ENCODE data around the gene ASTE1. TPM values are rescaled to one million over a fixed set of nuclear protein-coding genes. Genes with fewer than 3 reads are reported as not detected.

ASTE1 gene
- total and polyA plus RNA-seq, 2 of the 8 experiments (the other 6 are each of a cell fraction or from before 2014, with no cell fraction given), result 6.4 TPM; not detected in 1

GRCh38 chr3:131050001-131050400, 23.4 kb upstream of the ASTE1 start:
- Histone ChIP-seq H3K9me3 (ENCODE audit: insufficient read depth in 2 of 2, low read depth in 1 of 2, low read length in 1 of 2) (no peaks in the 10 kb centered on the region), H3K4ac (replicated peaks; ENCODE audit: insufficient read length, low read depth, low read length) (no peak overlapping the region), H4K91ac (replicated peaks; ENCODE audit: insufficient read length, low read length) (no peak overlapping the region), H4K5ac (ENCODE audit: insufficient read length, low read depth, low read length) (no peak overlapping the region), H2BK5ac (ENCODE audit: low read depth, low read length) (no peak overlapping the region), H3K9ac (replicated peaks in 1 of 4; ENCODE audit: extremely low read depth in 1 of 4, low read depth in 3 of 4, low read length in 3 of 4) (no peak overlapping the region), H3K36me3 (ENCODE audit: control insufficient read depth in 2 of 4, insufficient read depth in 4 of 4, low read length in 3 of 4) (no peaks in the 10 kb centered on the region), H2BK15ac (ENCODE audit: low read length) (no peak overlapping the region), H2AFZ (ENCODE audit: low read length) (no peak overlapping the region), H3K27ac (ENCODE audit: low read depth, low read length) (no peak overlapping the region), H3K4me1 (replicated peaks in 1 of 4; ENCODE audit: control insufficient read depth in 3 of 4, insufficient read depth in 4 of 4, low read length in 3 of 4) (no peaks in the 10 kb centered on the region), H2AK5ac (ENCODE audit: low read depth, low read length) (no peak overlapping the region), H2BK12ac (ENCODE audit: low read depth, low read length) (no peak overlapping the region), H4K8ac (ENCODE audit: extremely low read depth, insufficient read depth, low read length) (no peak overlapping the region), H3K14ac (ENCODE audit: insufficient read length) (no peak overlapping the region), H3K4me2 (ENCODE audit: insufficient read depth in 1 of 2, low read depth in 2 of 2, low read length in 2 of 2) (no peak overlapping the region), H3K79me2 (ENCODE audit: control insufficient read depth in 1 of 2, insufficient read depth in 2 of 2, low read length in 2 of 2) (no peaks in the 10 kb centered on the region), H3K4me3 (ENCODE audit: extremely low read depth in 1 of 4, insufficient read depth in 2 of 4, low read depth in 3 of 4, low read length in 4 of 4) (no peak overlapping the region), H2BK120ac (replicated peaks; ENCODE audit: low read depth, low read length) (no peak overlapping the region), H2BK20ac (ENCODE audit: low read length) (no peak overlapping the region), H3K18ac (ENCODE audit: extremely low read depth, low read length) (no peak overlapping the region), H3K23ac (ENCODE audit: insufficient read length) (no peak overlapping the region), H4K20me1 (replicated peaks in 1 of 2; ENCODE audit: control insufficient read depth in 1 of 2, insufficient read depth in 2 of 2, low read length in 2 of 2) (no peaks in the 10 kb centered on the region), H3K27me3 (replicated peaks in 1 of 4; ENCODE audit: control insufficient read depth in 3 of 4, extremely low read depth in 1 of 4, insufficient read depth in 3 of 4, low read length in 3 of 4) (no peaks in the 10 kb centered on the region), H3K56ac (replicated peaks; ENCODE audit: insufficient read length, low read depth, low read length) (no peak overlapping the region), H3K23me2 (ENCODE audit: low read depth, low read length) (no peaks in the 10 kb centered on the region), H3K79me1 (ENCODE audit: low read depth, low read length) (no peaks in the 10 kb centered on the region)
- ChIA-PET CTCF (ENCODE audit: partially characterized antibody) (no interaction called here), POLR2A (ENCODE audit: partially characterized antibody) (no interaction called here)
- FAIRE-seq, result no peak
- WGBS, 2 experiments (ENCODE audit: extremely low coverage in 1 of 2, insufficient coverage in 1 of 2, insufficient read length in 1 of 2, insufficient replicate concordance in 2 of 2, low coverage in 1 of 2, low lambda C conversion rate in 2 of 2, missing lambda C conversion rate in 1 of 2), result 88% methylated on average over 3 of the region's 3 CpGs; no CpG with 5 or more reads in 1 of the 2 experiments
- no peak for DNase-seq (ENCODE audit: low read depth in 1 of 2, low spot score in 2 of 2)
- TF ChIP-seq NRF1 (IDR thresholded peaks at IDR 0.05; ENCODE audit: low read depth, low read length) (no peak), CHD1 (IDR thresholded peaks at IDR 0.05; ENCODE audit: low read depth, low read length) (no peak), EP300 (IDR thresholded peaks at IDR 0.05; ENCODE audit: borderline replicate concordance in 1 of 2, low read depth in 2 of 2, low read length in 2 of 2) (no peak), CBX5 (IDR thresholded peaks at IDR 0.05; ENCODE audit: low read depth, low read length) (no peak), BRCA1 (IDR thresholded peaks at IDR 0.05; ENCODE audit: low read depth, low read length) (no peak), RNF2 (IDR thresholded peaks at IDR 0.05; ENCODE audit: borderline replicate concordance, low read depth, low read length, missing control alignments, poor library complexity, severe bottlenecking) (no peak), CREB1 (IDR thresholded peaks at IDR 0.05) (no peak)
- TF ChIP-seq, protein P1, sequence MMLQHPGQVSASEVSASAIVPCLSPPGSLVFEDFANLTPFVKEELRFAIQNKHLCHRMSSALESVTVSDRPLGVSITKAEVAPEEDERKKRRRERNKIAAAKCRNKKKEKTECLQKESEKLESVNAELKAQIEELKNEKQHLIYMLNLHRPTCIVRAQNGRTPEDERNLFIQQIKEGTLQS (IDR thresholded peaks at IDR 0.05; ENCODE audit: insufficient read depth, low read depth, low read length), result no peak
- TF ChIP-seq, protein P2, sequence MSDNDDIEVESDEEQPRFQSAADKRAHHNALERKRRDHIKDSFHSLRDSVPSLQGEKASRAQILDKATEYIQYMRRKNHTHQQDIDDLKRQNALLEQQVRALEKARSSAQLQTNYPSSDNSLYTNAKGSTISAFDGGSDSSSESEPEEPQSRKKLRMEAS (IDR thresholded peaks at IDR 0.05), result no peak
